ENCODE results near the gene DPYSL4.

Gene DPYSL4

DNA sequence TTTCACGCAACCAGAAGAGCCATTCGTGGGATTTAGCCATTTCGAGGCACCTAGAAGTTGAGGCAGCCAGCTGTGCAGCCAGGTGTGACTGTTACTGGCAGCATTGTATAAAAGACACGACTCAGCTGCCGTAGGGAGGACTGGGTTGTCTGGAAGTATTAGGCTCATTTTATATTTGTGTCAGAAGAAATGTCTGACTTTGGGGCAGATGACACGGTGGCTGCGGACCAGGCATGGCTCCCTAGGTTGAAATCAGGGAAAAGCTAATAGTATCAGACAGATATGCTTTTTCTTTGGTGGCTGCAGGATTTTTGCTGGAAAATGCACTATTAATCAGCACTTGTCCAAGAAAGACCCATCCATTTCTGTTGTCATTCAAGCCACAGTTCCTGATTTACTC is 4.2 kb upstream of the DPYSL4 start:
- no peak for DNase-seq (ENCODE audit: low spot score)
- no peak overlapping the region for H3K27ac ChIP-seq
- no peak overlapping the region for H3K4me3 ChIP-seq
- no peak for TF ChIP-seq CTCF (IDR thresholded peaks at IDR 0.05)

GRCh38 chr10:132183046-132183445 is 3.7 kb upstream of the DPYSL4 start:
- no peak for TF ChIP-seq CTCF (IDR thresholded peaks at IDR 0.05)
- DNase-seq (ENCODE audit: low spot score): no peak

GRCh38 chr10:132184816-132185593 is 1.7 kb upstream of the DPYSL4 start:
- H3K4me3 ChIP-seq: peak overlapping the region; percentile 71
- no peak overlapping the region for H3K27ac ChIP-seq
- TF ChIP-seq CTCF (IDR thresholded peaks at IDR 0.05): no peak
- no peak for DNase-seq (ENCODE audit: low spot score)

More at GRCh38 chr10:132183046-132183445, 3.7 kb upstream of the DPYSL4 start:
- Histone ChIP-seq H3K4me3 (no peak overlapping the region), H3K27ac (no peak overlapping the region)

DNA sequence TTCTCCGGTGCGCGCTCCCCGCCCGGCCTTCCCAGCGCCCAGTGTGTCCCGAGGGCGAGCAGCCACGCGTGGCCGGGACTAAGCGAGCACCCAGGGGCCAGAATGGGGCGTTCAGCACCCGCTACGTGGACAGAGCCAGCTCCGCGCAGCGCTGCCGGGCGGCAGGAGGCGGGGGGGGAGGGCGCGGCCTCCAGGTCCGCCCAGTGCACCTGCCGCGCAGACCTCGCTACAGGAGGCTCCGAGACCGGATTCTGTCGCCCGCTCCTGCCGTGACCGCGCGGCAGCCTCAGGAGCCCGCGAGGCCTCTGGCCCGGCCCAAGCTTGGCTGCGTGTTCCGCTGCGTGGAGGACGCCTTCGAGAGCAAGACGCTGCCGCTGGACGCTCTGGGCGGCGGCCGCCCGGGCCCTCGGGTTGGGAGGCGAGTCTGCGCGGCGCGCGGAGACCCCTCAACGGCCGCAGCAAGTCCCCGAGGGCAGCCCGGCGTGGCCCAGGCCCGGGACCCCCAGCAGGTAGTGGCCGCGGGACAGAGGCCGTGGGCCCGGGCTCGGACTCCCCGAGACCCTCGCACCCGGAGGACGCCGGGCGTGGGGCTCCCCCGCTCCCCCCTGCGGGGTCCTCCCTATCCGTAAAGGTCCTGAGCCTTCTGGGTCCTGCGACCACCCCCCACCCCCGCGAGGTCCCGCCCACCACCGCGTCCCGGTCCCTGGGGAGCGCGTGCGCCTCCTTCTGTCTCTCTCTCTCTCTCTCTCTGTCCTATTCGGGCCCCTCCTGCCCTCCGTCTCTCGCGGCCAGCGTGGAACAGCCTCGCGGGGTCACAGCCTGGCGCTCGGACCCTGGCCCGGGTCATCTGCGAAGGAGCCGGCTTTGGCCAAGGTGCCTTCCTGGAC is 904 bp upstream of the DPYSL4 start:
- no peak for DNase-seq (ENCODE audit: low spot score)
- H3K27ac ChIP-seq: no peak overlapping the region
- peak overlapping the region; percentile 71 for H3K4me3 ChIP-seq
- no peak for TF ChIP-seq CTCF (IDR thresholded peaks at IDR 0.05)

DNA sequence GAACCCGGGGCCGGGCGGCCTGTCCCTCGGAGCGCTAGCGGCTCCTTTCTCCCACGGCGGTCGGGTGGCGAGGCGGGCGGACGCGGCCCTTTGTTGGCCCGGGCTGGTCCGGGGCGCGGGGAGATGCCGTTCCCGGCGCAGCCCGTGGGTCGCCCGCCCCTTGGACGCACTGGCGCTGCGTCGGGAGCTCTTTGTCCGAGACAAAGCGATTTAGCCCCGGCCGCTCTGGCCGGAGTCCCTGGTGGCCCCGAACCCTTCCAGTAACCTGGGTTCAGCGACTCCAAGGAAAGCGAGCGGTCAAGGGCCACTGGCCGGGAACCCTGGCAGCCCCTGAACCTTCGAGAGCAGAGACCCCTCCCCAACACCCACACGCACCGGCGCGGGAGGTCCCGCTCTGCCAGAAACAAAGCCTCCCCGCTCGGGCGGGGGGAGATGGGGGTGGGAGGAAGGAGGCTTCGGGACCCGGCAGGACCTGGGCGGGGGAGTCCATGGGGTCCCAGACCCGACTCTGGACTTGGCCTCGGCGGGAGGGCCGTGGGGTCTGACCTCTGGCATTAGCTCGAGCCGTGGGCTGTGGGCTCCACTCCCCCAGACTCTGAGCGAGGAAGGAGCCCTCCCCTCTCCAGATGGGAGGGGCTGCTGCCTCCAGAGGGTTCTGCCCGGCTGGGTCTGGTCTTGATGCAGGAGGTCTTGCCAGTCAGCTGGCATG is 836 bp downstream of the DPYSL4 start:
- Histone ChIP-seq H3K27ac (no peak overlapping the region), H3K4me3 (peak overlapping the region; percentile 71)
- no peak for DNase-seq (ENCODE audit: low spot score)
- TF ChIP-seq CTCF (IDR thresholded peaks at IDR 0.05): no peak

DNA sequence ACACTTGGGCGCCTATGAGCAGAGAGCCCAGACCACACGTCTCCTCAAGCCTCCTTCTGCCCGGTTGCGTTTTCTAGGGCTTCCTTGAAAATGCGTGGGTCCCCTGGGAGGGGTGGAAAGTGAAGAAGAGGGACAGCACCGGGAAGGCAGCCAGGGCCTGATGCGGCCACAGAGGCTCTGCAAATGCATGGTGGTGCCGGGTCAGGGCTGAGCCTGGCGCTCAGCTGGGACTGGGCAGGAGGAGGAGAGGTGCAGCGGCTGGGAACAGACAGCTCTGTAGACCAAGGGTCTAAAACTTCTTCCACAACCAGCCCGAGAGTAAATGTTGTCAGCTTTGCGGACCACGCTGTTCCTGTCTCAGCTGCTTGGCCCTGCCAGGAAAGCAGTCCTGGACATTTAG is 1.6 kb downstream of the DPYSL4 start:
- no peak for DNase-seq (ENCODE audit: low spot score)
- no peak for TF ChIP-seq CTCF (IDR thresholded peaks at IDR 0.05)
- Histone ChIP-seq H3K4me3 (no peak overlapping the region), H3K27ac (no peak overlapping the region)
